GM23338 (cell line): ENCODE measurements around the gene RNF152. TPM values are rescaled to one million over a fixed set of nuclear protein-coding genes. Genes with fewer than 3 reads are reported as not detected.

ENCODE experiments used
- ATAC-seq: fragments of 200-7000 bp; cut with Tn5 transposase; 3 replicates; pipeline ENCODE4 v1.9.1; 2020
- DNase-seq: peaks from one replicate; pipeline ENCODE4 v3.0.0-alpha.2; 2015; ENCODE audit warnings: low spot score
- H2AFZ ChIP-seq: fragments of 200-600 bp; sonication (generic); 2 replicates; pipeline ENCODE4 v1.8.0; 2016; ENCODE audit warnings: antibody characterized with exemption, mild to moderate bottlenecking, moderate library complexity
- H3F3A ChIP-seq: fragments of 200-600 bp; sonication (generic); replicated peaks from 2 replicates; pipeline ENCODE4 v1.8.0; 2017; ENCODE audit warnings: antibody characterized with exemption, mixed run types, low read depth
- H3K27ac ChIP-seq: fragments of 200-600 bp; sonication (generic); 2 replicates; pipeline ENCODE4 v1.6.1; 2016; ENCODE audit warnings: low read depth
- H3K27me3 ChIP-seq: fragments of 200-600 bp; sonication (generic); 2 replicates; pipeline ENCODE4 v1.8.0; 2016; ENCODE audit warnings: mild to moderate bottlenecking, mixed run types, moderate library complexity; ENCODE audit not compliant: insufficient read depth
- H3K36me3 ChIP-seq: fragments of 200-600 bp; sonication (generic); 2 replicates; pipeline ENCODE4 v1.8.0; 2016; ENCODE audit warnings: mild to moderate bottlenecking; ENCODE audit not compliant: insufficient read depth
- H3K4me1 ChIP-seq: fragments of 200-600 bp; sonication (generic); 2 replicates; pipeline ENCODE4 v1.8.0; 2016; ENCODE audit warnings: mild to moderate bottlenecking, moderate library complexity; ENCODE audit not compliant: insufficient read depth
- H3K4me2 ChIP-seq: fragments of 200-600 bp; sonication (generic); 2 replicates; pipeline ENCODE4 v1.7.1; 2017; ENCODE audit warnings: mixed run types
- H3K4me3 ChIP-seq: fragments of 200-600 bp; sonication (generic); 2 replicates; pipeline ENCODE4 v1.6.1; 2016; ENCODE audit warnings: mixed run types
- H3K79me2 ChIP-seq: fragments of 200-600 bp; sonication (generic); replicated peaks from 2 replicates; pipeline ENCODE4 v1.8.0; 2017; ENCODE audit warnings: mild to moderate bottlenecking; ENCODE audit not compliant: insufficient read depth
- H3K9me2 ChIP-seq: fragments of 200-600 bp; sonication (generic); 2 replicates; pipeline ENCODE4 v1.8.0; 2017; ENCODE audit not compliant: insufficient read depth
- H4K20me1 ChIP-seq: fragments of 200-600 bp; sonication (generic); replicated peaks from 2 replicates; pipeline ENCODE4 v1.8.0; 2017; ENCODE audit warnings: mild to moderate bottlenecking; ENCODE audit not compliant: insufficient read depth
- H3K27ac Mint-ChIP-seq: 2 replicates; pipeline ENCODE4 v1.8.0; 2020; ENCODE audit warnings: inconsistent platforms, mild to moderate bottlenecking, moderate library complexity, mixed read lengths
- H3K27me3 Mint-ChIP-seq: 3 replicates; pipeline ENCODE4 v1.8.0; 2022; ENCODE audit warnings: low read depth, mild to moderate bottlenecking, moderate library complexity, mixed read lengths, inconsistent platforms; ENCODE audit not compliant: insufficient read depth, poor library complexity
- H3K36me3 Mint-ChIP-seq: 3 replicates; pipeline ENCODE4 v1.8.0; 2021; ENCODE audit warnings: low read depth, mild to moderate bottlenecking, inconsistent platforms, moderate library complexity, mixed read lengths
- H3K4me1 Mint-ChIP-seq: 3 replicates; pipeline ENCODE4 v1.8.0; 2020; ENCODE audit warnings: mild to moderate bottlenecking, inconsistent platforms, mixed read lengths
- H3K4me3 Mint-ChIP-seq: 3 replicates; pipeline ENCODE4 v1.8.0; 2021; ENCODE audit warnings: moderate library complexity, mild to moderate bottlenecking, inconsistent platforms, mixed read lengths
- H3K9me3 Mint-ChIP-seq: 3 replicates; pipeline ENCODE4 v1.8.0; 2020; ENCODE audit warnings: moderate library complexity, mild to moderate bottlenecking, inconsistent platforms, mixed read lengths
- CREB1 ChIP-seq: fragments of 250-450 bp; sonication (Bioruptor Pico); IDR thresholded peaks from 2 replicates; pipeline ENCODE4 v1.5.0; 2020; ENCODE audit warnings: low read depth, mild to moderate bottlenecking, moderate library complexity
- EZH2 ChIP-seq: fragments of 200-600 bp; sonication (generic); IDR thresholded peaks from one replicate; pipeline ENCODE4 v1.8.0; 2017; ENCODE audit warnings: antibody characterized with exemption, mild to moderate bottlenecking, low read depth; ENCODE audit not compliant: unreplicated experiment
- EZH2phosphoT487 ChIP-seq: fragments of 200-600 bp; sonication (generic); IDR thresholded peaks from one replicate; pipeline ENCODE4 v1.8.1; 2018; ENCODE audit warnings: antibody characterized with exemption; ENCODE audit not compliant: unreplicated experiment
- JUNB ChIP-seq: IDR thresholded peaks from one replicate; pipeline ENCODE4 v1.6.1; 2016; ENCODE audit warnings: antibody characterized with exemption; ENCODE audit not compliant: unreplicated experiment
- POLR2AphosphoS5 ChIP-seq: IDR thresholded peaks from 2 replicates; pipeline ENCODE4 v1.6.1; 2016; ENCODE audit warnings: antibody characterized with exemption, low read depth
- STAT1 ChIP-seq: IDR thresholded peaks from one replicate; pipeline ENCODE4 v1.6.1; 2016; ENCODE audit warnings: antibody characterized with exemption; ENCODE audit not compliant: unreplicated experiment
- ZNF114 ChIP-seq: fragments of 250-450 bp; sonication (Bioruptor Pico); IDR thresholded peaks from 2 replicates; pipeline ENCODE4 v1.5.0; 2020; ENCODE audit warnings: mild to moderate bottlenecking, moderate library complexity
- polyA plus RNA-seq: library from polyadenylated mRNA; unstranded; fragments of >200 nt; fragmentation: Nextera tagmentation; extraction: Ambion mirVana; gene quantifications from 2 replicates; pipeline ENCODE4 v1.2.1, GENCODE V29; 2016
- total RNA-seq: library from RNA; depleted of rRNA; stranded (reverse); fragments of >200 nt; shearing (Covaris generic); gene quantifications from 2 replicates; pipeline ENCODE4 v1.2.3, GENCODE V29; 2014
- TF ChIP-seq, protein P1 (sequence below): IDR thresholded peaks from 2 replicates; pipeline ENCODE4 v1.6.1; 2016; ENCODE audit warnings: antibody characterized with exemption
- TF ChIP-seq, protein P2 (sequence below), 2 experiments: fragments of 200-600 bp in 1 of 2; sonication (generic) in 1 of 2; conservative IDR thresholded peaks; 2 replicates each; pipeline versions ENCODE4 v1.5.1 to v1.6.1; 2016 to 2017; ENCODE audit warnings: antibody characterized with exemption in 2 of 2, low read depth in 2 of 2, mild to moderate bottlenecking in 2 of 2, moderate library complexity in 1 of 2
- TF ChIP-seq, protein P3 (sequence below): IDR thresholded peaks from one replicate; pipeline ENCODE4 v1.6.1; 2018; ENCODE audit warnings: antibody characterized with exemption; ENCODE audit not compliant: unreplicated experiment
- TF ChIP-seq, protein P4 (sequence below): fragments of 250-450 bp; sonication (Bioruptor Pico); IDR thresholded peaks from 2 replicates; pipeline ENCODE4 v1.5.0; 2020; ENCODE audit warnings: mild to moderate bottlenecking, moderate library complexity

Gene RNF152
- total and polyA plus RNA-seq, 2 experiments from 2014 or later, result 1.2 to 2.9 TPM

DNA sequence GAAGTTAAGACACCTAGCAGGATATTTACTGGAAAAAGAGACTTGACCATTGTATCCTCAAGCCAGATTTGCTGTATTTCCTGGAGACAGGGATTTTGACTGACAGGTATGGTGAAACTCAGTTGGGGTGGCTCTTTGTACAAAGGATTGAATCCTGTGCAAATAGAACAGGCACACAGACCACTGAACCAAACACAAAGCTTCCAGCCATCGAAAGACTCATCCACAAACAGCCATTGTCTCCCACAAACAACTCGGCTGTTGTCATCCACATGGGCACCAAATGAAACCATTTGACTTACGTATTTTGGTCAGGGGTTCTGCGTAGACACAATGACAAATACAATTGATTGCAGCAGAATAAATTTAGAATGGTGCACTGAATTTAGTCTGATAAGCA is 15.9 kb downstream of the RNF152 start:
- no peaks in the 10 kb centered on the region for H3K4me1 ChIP-seq
- no peak overlapping the region for H3K4me2 ChIP-seq
- no peaks in the 10 kb centered on the region; the same call in 2 of the 3 replicates for H3K9me3 Mint-ChIP-seq
- no peaks in the 10 kb centered on the region for H3K4me1 Mint-ChIP-seq
- H3K27me3 Mint-ChIP-seq, result no peaks in the 10 kb centered on the region
- no peak overlapping the region for H3K27ac Mint-ChIP-seq
- DNase-seq (no peak), ATAC-seq (no peak)
- H3K4me3 Mint-ChIP-seq, result no peak overlapping the region
- H3F3A ChIP-seq, result no peaks in the 10 kb centered on the region
- no peaks in the 10 kb centered on the region for H3K79me2 ChIP-seq
- no peak overlapping the region for H3K4me3 ChIP-seq
- H3K27me3 ChIP-seq, result no peaks in the 10 kb centered on the region
- no peaks in the 10 kb centered on the region for H3K36me3 Mint-ChIP-seq
- no peak overlapping the region for H3K27ac ChIP-seq
- no peaks in the 10 kb centered on the region for H4K20me1 ChIP-seq
- no peaks in the 10 kb centered on the region for H3K9me2 ChIP-seq
- no peaks in the 10 kb centered on the region for H3K36me3 ChIP-seq
- TF ChIP-seq, protein P1, sequence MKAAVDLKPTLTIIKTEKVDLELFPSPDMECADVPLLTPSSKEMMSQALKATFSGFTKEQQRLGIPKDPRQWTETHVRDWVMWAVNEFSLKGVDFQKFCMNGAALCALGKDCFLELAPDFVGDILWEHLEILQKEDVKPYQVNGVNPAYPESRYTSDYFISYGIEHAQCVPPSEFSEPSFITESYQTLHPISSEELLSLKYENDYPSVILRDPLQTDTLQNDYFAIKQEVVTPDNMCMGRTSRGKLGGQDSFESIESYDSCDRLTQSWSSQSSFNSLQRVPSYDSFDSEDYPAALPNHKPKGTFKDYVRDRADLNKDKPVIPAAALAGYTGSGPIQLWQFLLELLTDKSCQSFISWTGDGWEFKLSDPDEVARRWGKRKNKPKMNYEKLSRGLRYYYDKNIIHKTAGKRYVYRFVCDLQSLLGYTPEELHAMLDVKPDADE, result no peak
- no peak for TF ChIP-seq JUNB
- TF ChIP-seq, protein P2, sequence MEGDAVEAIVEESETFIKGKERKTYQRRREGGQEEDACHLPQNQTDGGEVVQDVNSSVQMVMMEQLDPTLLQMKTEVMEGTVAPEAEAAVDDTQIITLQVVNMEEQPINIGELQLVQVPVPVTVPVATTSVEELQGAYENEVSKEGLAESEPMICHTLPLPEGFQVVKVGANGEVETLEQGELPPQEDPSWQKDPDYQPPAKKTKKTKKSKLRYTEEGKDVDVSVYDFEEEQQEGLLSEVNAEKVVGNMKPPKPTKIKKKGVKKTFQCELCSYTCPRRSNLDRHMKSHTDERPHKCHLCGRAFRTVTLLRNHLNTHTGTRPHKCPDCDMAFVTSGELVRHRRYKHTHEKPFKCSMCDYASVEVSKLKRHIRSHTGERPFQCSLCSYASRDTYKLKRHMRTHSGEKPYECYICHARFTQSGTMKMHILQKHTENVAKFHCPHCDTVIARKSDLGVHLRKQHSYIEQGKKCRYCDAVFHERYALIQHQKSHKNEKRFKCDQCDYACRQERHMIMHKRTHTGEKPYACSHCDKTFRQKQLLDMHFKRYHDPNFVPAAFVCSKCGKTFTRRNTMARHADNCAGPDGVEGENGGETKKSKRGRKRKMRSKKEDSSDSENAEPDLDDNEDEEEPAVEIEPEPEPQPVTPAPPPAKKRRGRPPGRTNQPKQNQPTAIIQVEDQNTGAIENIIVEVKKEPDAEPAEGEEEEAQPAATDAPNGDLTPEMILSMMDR (conservative IDR thresholded peaks at IDR 0.05; ENCODE audit: low read depth in 2 of 2), result no peak
- TF ChIP-seq, protein P3, sequence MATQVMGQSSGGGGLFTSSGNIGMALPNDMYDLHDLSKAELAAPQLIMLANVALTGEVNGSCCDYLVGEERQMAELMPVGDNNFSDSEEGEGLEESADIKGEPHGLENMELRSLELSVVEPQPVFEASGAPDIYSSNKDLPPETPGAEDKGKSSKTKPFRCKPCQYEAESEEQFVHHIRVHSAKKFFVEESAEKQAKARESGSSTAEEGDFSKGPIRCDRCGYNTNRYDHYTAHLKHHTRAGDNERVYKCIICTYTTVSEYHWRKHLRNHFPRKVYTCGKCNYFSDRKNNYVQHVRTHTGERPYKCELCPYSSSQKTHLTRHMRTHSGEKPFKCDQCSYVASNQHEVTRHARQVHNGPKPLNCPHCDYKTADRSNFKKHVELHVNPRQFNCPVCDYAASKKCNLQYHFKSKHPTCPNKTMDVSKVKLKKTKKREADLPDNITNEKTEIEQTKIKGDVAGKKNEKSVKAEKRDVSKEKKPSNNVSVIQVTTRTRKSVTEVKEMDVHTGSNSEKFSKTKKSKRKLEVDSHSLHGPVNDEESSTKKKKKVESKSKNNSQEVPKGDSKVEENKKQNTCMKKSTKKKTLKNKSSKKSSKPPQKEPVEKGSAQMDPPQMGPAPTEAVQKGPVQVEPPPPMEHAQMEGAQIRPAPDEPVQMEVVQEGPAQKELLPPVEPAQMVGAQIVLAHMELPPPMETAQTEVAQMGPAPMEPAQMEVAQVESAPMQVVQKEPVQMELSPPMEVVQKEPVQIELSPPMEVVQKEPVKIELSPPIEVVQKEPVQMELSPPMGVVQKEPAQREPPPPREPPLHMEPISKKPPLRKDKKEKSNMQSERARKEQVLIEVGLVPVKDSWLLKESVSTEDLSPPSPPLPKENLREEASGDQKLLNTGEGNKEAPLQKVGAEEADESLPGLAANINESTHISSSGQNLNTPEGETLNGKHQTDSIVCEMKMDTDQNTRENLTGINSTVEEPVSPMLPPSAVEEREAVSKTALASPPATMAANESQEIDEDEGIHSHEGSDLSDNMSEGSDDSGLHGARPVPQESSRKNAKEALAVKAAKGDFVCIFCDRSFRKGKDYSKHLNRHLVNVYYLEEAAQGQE, result no peak
- TF ChIP-seq EZH2phosphoT487, result no peak
- TF ChIP-seq CREB1 (CRISPR knock-in tag), result no peak
- TF ChIP-seq EZH2, result no peak
- TF ChIP-seq, protein P4, sequence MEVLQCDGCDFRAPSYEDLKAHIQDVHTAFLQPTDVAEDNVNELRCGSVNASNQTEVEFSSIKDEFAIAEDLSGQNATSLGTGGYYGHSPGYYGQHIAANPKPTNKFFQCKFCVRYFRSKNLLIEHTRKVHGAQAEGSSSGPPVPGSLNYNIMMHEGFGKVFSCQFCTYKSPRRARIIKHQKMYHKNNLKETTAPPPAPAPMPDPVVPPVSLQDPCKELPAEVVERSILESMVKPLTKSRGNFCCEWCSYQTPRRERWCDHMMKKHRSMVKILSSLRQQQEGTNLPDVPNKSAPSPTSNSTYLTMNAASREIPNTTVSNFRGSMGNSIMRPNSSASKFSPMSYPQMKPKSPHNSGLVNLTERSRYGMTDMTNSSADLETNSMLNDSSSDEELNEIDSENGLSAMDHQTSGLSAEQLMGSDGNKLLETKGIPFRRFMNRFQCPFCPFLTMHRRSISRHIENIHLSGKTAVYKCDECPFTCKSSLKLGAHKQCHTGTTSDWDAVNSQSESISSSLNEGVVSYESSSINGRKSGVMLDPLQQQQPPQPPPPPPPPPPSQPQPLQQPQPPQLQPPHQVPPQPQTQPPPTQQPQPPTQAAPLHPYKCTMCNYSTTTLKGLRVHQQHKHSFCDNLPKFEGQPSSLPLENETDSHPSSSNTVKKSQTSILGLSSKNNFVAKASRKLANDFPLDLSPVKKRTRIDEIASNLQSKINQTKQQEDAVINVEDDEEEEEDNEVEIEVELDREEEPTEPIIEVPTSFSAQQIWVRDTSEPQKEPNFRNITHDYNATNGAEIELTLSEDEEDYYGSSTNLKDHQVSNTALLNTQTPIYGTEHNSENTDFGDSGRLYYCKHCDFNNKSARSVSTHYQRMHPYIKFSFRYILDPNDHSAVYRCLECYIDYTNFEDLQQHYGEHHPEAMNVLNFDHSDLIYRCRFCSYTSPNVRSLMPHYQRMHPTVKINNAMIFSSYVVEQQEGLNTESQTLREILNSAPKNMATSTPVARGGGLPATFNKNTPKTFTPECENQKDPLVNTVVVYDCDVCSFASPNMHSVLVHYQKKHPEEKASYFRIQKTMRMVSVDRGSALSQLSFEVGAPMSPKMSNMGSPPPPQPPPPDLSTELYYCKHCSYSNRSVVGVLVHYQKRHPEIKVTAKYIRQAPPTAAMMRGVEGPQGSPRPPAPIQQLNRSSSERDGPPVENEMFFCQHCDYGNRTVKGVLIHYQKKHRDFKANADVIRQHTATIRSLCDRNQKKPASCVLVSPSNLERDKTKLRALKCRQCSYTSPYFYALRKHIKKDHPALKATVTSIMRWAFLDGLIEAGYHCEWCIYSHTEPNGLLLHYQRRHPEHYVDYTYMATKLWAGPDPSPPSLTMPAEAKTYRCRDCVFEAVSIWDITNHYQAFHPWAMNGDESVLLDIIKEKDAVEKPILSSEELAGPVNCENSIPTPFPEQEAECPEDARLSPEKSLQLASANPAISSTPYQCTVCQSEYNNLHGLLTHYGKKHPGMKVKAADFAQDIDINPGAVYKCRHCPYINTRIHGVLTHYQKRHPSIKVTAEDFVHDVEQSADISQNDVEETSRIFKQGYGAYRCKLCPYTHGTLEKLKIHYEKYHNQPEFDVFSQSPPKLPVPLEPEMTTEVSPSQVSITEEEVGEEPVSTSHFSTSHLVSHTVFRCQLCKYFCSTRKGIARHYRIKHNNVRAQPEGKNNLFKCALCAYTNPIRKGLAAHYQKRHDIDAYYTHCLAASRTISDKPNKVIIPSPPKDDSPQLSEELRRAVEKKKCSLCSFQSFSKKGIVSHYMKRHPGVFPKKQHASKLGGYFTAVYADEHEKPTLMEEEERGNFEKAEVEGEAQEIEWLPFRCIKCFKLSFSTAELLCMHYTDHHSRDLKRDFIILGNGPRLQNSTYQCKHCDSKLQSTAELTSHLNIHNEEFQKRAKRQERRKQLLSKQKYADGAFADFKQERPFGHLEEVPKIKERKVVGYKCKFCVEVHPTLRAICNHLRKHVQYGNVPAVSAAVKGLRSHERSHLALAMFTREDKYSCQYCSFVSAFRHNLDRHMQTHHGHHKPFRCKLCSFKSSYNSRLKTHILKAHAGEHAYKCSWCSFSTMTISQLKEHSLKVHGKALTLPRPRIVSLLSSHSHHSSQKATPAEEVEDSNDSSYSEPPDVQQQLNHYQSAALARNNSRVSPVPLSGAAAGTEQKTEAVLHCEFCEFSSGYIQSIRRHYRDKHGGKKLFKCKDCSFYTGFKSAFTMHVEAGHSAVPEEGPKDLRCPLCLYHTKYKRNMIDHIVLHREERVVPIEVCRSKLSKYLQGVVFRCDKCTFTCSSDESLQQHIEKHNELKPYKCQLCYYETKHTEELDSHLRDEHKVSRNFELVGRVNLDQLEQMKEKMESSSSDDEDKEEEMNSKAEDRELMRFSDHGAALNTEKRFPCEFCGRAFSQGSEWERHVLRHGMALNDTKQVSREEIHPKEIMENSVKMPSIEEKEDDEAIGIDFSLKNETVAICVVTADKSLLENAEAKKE (CRISPR knock-in tag), result no peak
- no peak for TF ChIP-seq STAT1
- TF ChIP-seq ZNF114 (CRISPR knock-in tag), result no peak
- TF ChIP-seq POLR2AphosphoS5, result no peak
- H2AFZ ChIP-seq, result no peak overlapping the region
